Panc1 (cell line): Measurements from ENCODE around the gene PRKCD. TPM values are rescaled to one million over a fixed set of nuclear protein-coding genes. Genes with fewer than 3 reads are reported as not detected.

Experiments used
- ATAC-seq: fragments of 200-7000 bp; cut with Tn5 transposase; 2 replicates; pipeline ENCODE4 v1.9.1; 2020; ENCODE audit warnings: mild to moderate bottlenecking, moderate library complexity
- BruUV-seq: library from RNA; stranded (reverse); fragments of 400-500 nt; replicated peaks from 2 replicates; lab custom pipeline; 2021; lab: Mats Ljungman, UMichigan
- CTCF ChIA-PET: fragments of 300-600 bp; sonication (Branson Sonifier 250); formaldehyde crosslinking; loops from one replicate; lab custom pipeline; 2022; ENCODE audit warnings: antibody characterized with exemption; lab: Charles Lee
- POLR2A ChIA-PET: fragments of 300-600 bp; sonication (Branson Sonifier 250); formaldehyde crosslinking; loops from one replicate; lab custom pipeline; 2022; ENCODE audit warnings: antibody characterized with exemption; lab: Charles Lee
- DNase-seq: peaks from one replicate; pipeline ENCODE4 v3.0.0-alpha.2; 2010; ENCODE audit warnings: low read depth, low spot score
- H3K27ac ChIP-seq: 2 replicates; pipeline ENCODE4 v1.5.1; 2011; ENCODE audit warnings: mild to moderate bottlenecking, low read length, inconsistent platforms
- H3K27me3 ChIP-seq: fragments of 200-500 bp; sonication (Bioruptor generic); 2 replicates; pipeline ENCODE4 v1.6.0; 2014; ENCODE audit warnings: low read length, inconsistent platforms; ENCODE audit not compliant: control insufficient read depth, insufficient read depth
- H3K36me3 ChIP-seq: fragments of 200-500 bp; sonication (Bioruptor generic); 2 replicates; pipeline ENCODE4 v1.5.1; 2014; ENCODE audit warnings: inconsistent platforms, mild to moderate bottlenecking, low read length, moderate library complexity; ENCODE audit not compliant: control insufficient read depth, insufficient read depth
- H3K4me1 ChIP-seq: 2 replicates; pipeline ENCODE4 v1.5.1; 2011; ENCODE audit warnings: inconsistent platforms, mild to moderate bottlenecking, low read length, moderate library complexity; ENCODE audit not compliant: control insufficient read depth, insufficient read depth
- H3K4me3 ChIP-seq, 2 experiments: 2 replicates each; pipeline ENCODE4 v1.5.1; 2011 to 2012; ENCODE audit warnings: low read depth in 2 of 2, low read length in 2 of 2, mild to moderate bottlenecking in 2 of 2, inconsistent platforms in 1 of 2, moderate library complexity in 1 of 2
- H3K9me3 ChIP-seq: fragments of 200-500 bp; sonication (Bioruptor generic); 2 replicates; pipeline ENCODE4 v1.5.1; 2014; ENCODE audit warnings: low read depth, mild to moderate bottlenecking, inconsistent platforms, low read length, moderate library complexity; ENCODE audit not compliant: control insufficient read depth, insufficient read depth
- CTCF ChIP-seq: fragments of 450-650 bp; IDR thresholded peaks from 2 replicates; pipeline ENCODE4 v1.5.1; 2017; ENCODE audit warnings: mild to moderate bottlenecking
- POLR2AphosphoS5 ChIP-seq: IDR thresholded peaks from 2 replicates; pipeline ENCODE4 v1.6.1; 2012; ENCODE audit warnings: mild to moderate bottlenecking, low read depth, low read length, moderate library complexity
- SIN3A ChIP-seq: IDR thresholded peaks from 2 replicates; pipeline ENCODE4 v1.6.1; 2012; ENCODE audit warnings: low read depth, mild to moderate bottlenecking, low read length, moderate library complexity, borderline replicate concordance; ENCODE audit not compliant: insufficient read depth
- TCF7L2 ChIP-seq: IDR thresholded peaks from 2 replicates; pipeline ENCODE4 v1.6.1; 2011; ENCODE audit warnings: mild to moderate bottlenecking, low read depth, low read length, inconsistent platforms
- in situ Hi-C: cut with HindIII; loops from 2 replicates; pipeline ENCODE4 v1.10.0; 2016; ENCODE audit warnings: low sequenced_read_pairs, low pct_unique_long_range_greater_than_20kb
- intact Hi-C: fragments of 100-400 bp; cut with micrococcal nuclease; formaldehyde crosslinking; loops from one replicate; pipeline ENCODE4 v1.10.0; 2022; ENCODE audit not compliant: unreplicated experiment
- total RNA-seq: library from RNA; stranded (reverse); gene quantifications from one replicate; pipeline ENCODE4 v1.2.1, GENCODE V29; 2021; ENCODE audit not compliant: unreplicated experiment
- TF ChIP-seq, protein P1 (sequence below), 2 experiments: IDR thresholded peaks; 2 replicates each; pipeline ENCODE4 v1.6.1; 2011 to 2012; ENCODE audit warnings: low read depth in 2 of 2, control low read depth in 1 of 2, low read length in 1 of 2, mild to moderate bottlenecking in 1 of 2, moderate library complexity in 1 of 2; ENCODE audit not compliant: insufficient read depth in 1 of 2

PRKCD gene
- total RNA-seq, 1 experiment from 2014 or later = 14.0 TPM

- TF ChIP-seq, protein P1, sequence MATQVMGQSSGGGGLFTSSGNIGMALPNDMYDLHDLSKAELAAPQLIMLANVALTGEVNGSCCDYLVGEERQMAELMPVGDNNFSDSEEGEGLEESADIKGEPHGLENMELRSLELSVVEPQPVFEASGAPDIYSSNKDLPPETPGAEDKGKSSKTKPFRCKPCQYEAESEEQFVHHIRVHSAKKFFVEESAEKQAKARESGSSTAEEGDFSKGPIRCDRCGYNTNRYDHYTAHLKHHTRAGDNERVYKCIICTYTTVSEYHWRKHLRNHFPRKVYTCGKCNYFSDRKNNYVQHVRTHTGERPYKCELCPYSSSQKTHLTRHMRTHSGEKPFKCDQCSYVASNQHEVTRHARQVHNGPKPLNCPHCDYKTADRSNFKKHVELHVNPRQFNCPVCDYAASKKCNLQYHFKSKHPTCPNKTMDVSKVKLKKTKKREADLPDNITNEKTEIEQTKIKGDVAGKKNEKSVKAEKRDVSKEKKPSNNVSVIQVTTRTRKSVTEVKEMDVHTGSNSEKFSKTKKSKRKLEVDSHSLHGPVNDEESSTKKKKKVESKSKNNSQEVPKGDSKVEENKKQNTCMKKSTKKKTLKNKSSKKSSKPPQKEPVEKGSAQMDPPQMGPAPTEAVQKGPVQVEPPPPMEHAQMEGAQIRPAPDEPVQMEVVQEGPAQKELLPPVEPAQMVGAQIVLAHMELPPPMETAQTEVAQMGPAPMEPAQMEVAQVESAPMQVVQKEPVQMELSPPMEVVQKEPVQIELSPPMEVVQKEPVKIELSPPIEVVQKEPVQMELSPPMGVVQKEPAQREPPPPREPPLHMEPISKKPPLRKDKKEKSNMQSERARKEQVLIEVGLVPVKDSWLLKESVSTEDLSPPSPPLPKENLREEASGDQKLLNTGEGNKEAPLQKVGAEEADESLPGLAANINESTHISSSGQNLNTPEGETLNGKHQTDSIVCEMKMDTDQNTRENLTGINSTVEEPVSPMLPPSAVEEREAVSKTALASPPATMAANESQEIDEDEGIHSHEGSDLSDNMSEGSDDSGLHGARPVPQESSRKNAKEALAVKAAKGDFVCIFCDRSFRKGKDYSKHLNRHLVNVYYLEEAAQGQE (IDR thresholded peaks at IDR 0.05; ENCODE audit: insufficient read depth in 1 of 2, low read depth in 2 of 2, low read length in 1 of 2) = no peak
- TF ChIP-seq TCF7L2 = no peak
- no peak for TF ChIP-seq POLR2AphosphoS5
- no peak for TF ChIP-seq SIN3A
- TF ChIP-seq CTCF = no peak
- ChIA-PET POLR2A (no interaction called here), CTCF (interaction anchor here (0.5 kb wide), 1 partner anchor 69 kb away, joined by 4 read pairs; no protein-coding TSS in a partner anchor)
- ATAC-seq (no peak), DNase-seq (no peak)
- Histone ChIP-seq H3K4me3 (no peak overlapping the region), H3K9me3 (no peaks in the 10 kb centered on the region), H3K36me3 (peaks cover 4% of the 10 kb centered on the region), H3K4me1 (no peaks in the 10 kb centered on the region), H3K27ac (no peak overlapping the region), H3K27me3 (no peaks in the 10 kb centered on the region)
- intact Hi-C loops (no loop called here), in situ Hi-C loops (no loop called here)
- no TSS peak for BruUV-seq
Measured at GRCh38 chr3:53123953-53124352, 37.1 kb upstream of the PRKCD start.

GRCh38 chr3:53126601-53127000 lies 34.4 kb upstream of the PRKCD start:
- no peaks in the 10 kb centered on the region; the same call in none of the 2 replicates for H3K36me3 ChIP-seq

More at GRCh38 chr3:53126601-53127000, 34.4 kb upstream of the PRKCD start:
- ATAC-seq (no peak), DNase-seq (no peak)
- ChIA-PET POLR2A (no interaction called here), CTCF (no interaction called here)
- in situ Hi-C loops = no loop called here
- Histone ChIP-seq H3K4me1 (peaks cover 8% of the 10 kb centered on the region), H3K27me3 (no peaks in the 10 kb centered on the region), H3K9me3 (no peaks in the 10 kb centered on the region), H3K4me3 (no peak overlapping the region), H3K27ac (no peak overlapping the region)
- TF ChIP-seq POLR2AphosphoS5 (no peak), TCF7L2 (no peak), SIN3A (no peak), CTCF (no peak)
- TF ChIP-seq, protein P1 (IDR thresholded peaks at IDR 0.05; ENCODE audit: insufficient read depth in 1 of 2, low read depth in 2 of 2, low read length in 1 of 2) = no peak
- no TSS peak for BruUV-seq
- intact Hi-C loops = no loop called here
